HCT116 (cell line): ENCODE measurements around the gene FXYD4.

Experiments
- EGR1 ChIP-seq: IDR thresholded peaks from 2 replicates; pipeline ENCODE4 v1.6.1; 2012; ENCODE audit warnings: low read depth
- EZH2 ChIP-seq: fragments of 200-600 bp; sonication (generic); IDR thresholded peaks from 2 replicates; pipeline ENCODE4 v1.6.1; 2017; ENCODE audit warnings: antibody characterized with exemption, mixed run types
- EZH2phosphoT487 ChIP-seq: fragments of 200-600 bp; IDR thresholded peaks from 2 replicates; pipeline ENCODE4 v1.6.1; 2018; ENCODE audit warnings: antibody characterized with exemption, borderline replicate concordance
- POLR2A ChIP-seq: IDR thresholded peaks from 2 replicates; pipeline ENCODE4 v1.7.0; 2011; ENCODE audit warnings: borderline replicate concordance; ENCODE audit not compliant: insufficient read depth, insufficient read length; ENCODE audit errors: extremely low read depth
- RAD21 ChIP-seq: IDR thresholded peaks from 2 replicates; pipeline ENCODE4 v1.6.1; 2012; ENCODE audit warnings: low read depth, mild to moderate bottlenecking
- SIN3A ChIP-seq: IDR thresholded peaks from 2 replicates; pipeline ENCODE4 v1.6.1; 2012; ENCODE audit warnings: low read depth
- SRF ChIP-seq: IDR thresholded peaks from 2 replicates; pipeline ENCODE4 v1.6.1; 2012; ENCODE audit warnings: low read depth
- TF ChIP-seq, protein P1 (sequence below), 3 experiments: fragments of 200-600 bp in 1 of 3; sonication (generic) in 1 of 3; IDR thresholded peaks in 2 of 3; conservative IDR thresholded peaks in 1 of 3; 2 replicates each; pipeline ENCODE4 v1.5.1; 2012 to 2017; ENCODE audit warnings: low read depth in 2 of 3, low read length in 2 of 3, antibody characterized with exemption in 1 of 3, borderline replicate concordance in 1 of 3, control low read depth in 1 of 3, mild to moderate bottlenecking in 1 of 3, mixed read lengths in 1 of 3, mixed run types in 1 of 3, moderate library complexity in 1 of 3; ENCODE audit not compliant: insufficient read depth in 1 of 3
- TF ChIP-seq, protein P2 (sequence below): IDR thresholded peaks from 2 replicates; pipeline ENCODE4 v1.6.1; 2012
- TF ChIP-seq, protein P3 (sequence below): IDR thresholded peaks from 2 replicates; pipeline ENCODE4 v1.6.1; 2011; ENCODE audit warnings: mild to moderate bottlenecking, low read length, moderate library complexity; ENCODE audit not compliant: insufficient replicate concordance; ENCODE audit errors: extremely low read depth

DNA sequence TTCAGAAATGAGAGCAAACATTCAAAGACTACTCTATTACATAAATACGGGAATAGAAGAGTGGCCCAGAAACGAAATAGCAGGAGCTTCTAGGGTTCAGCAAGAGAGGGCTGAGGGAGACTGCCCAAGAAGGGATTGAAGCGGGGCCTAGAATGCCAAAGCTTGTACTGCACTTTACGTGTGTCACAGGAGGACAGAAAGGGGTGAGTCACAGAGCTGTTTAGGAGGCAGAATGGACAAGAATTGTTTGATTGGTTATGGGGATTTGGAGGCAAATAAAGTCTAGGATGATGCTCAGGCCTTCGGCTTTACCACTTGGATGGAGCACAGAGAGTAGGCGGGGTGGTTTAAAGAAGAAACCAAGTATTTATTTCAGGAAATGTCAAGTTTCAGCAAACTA is 11.3 kb upstream of the FXYD4 start:
- TF ChIP-seq, protein P1, sequence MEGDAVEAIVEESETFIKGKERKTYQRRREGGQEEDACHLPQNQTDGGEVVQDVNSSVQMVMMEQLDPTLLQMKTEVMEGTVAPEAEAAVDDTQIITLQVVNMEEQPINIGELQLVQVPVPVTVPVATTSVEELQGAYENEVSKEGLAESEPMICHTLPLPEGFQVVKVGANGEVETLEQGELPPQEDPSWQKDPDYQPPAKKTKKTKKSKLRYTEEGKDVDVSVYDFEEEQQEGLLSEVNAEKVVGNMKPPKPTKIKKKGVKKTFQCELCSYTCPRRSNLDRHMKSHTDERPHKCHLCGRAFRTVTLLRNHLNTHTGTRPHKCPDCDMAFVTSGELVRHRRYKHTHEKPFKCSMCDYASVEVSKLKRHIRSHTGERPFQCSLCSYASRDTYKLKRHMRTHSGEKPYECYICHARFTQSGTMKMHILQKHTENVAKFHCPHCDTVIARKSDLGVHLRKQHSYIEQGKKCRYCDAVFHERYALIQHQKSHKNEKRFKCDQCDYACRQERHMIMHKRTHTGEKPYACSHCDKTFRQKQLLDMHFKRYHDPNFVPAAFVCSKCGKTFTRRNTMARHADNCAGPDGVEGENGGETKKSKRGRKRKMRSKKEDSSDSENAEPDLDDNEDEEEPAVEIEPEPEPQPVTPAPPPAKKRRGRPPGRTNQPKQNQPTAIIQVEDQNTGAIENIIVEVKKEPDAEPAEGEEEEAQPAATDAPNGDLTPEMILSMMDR (IDR thresholded peaks at IDR 0.05 in 2 of 3, conservative IDR thresholded peaks at IDR 0.05 in 1 of 3; ENCODE audit: borderline replicate concordance in 1 of 3, insufficient read depth in 1 of 3, low read depth in 2 of 3, low read length in 2 of 3), result no peak
- no peak for TF ChIP-seq EZH2
- TF ChIP-seq RAD21, result no peak
- TF ChIP-seq POLR2A, result no peak
- TF ChIP-seq, protein P2, sequence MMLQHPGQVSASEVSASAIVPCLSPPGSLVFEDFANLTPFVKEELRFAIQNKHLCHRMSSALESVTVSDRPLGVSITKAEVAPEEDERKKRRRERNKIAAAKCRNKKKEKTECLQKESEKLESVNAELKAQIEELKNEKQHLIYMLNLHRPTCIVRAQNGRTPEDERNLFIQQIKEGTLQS, result no peak
- TF ChIP-seq, protein P3, sequence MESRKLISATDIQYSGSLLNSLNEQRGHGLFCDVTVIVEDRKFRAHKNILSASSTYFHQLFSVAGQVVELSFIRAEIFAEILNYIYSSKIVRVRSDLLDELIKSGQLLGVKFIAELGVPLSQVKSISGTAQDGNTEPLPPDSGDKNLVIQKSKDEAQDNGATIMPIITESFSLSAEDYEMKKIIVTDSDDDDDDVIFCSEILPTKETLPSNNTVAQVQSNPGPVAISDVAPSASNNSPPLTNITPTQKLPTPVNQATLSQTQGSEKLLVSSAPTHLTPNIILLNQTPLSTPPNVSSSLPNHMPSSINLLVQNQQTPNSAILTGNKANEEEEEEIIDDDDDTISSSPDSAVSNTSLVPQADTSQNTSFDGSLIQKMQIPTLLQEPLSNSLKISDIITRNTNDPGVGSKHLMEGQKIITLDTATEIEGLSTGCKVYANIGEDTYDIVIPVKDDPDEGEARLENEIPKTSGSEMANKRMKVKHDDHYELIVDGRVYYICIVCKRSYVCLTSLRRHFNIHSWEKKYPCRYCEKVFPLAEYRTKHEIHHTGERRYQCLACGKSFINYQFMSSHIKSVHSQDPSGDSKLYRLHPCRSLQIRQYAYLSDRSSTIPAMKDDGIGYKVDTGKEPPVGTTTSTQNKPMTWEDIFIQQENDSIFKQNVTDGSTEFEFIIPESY, result no peak
- no peak for TF ChIP-seq SIN3A
- TF ChIP-seq EZH2phosphoT487, result no peak
- no peak for TF ChIP-seq SRF
- no peak for TF ChIP-seq EGR1
